ENCODE results near the gene AMOTL2.

Gene AMOTL2

DNA sequence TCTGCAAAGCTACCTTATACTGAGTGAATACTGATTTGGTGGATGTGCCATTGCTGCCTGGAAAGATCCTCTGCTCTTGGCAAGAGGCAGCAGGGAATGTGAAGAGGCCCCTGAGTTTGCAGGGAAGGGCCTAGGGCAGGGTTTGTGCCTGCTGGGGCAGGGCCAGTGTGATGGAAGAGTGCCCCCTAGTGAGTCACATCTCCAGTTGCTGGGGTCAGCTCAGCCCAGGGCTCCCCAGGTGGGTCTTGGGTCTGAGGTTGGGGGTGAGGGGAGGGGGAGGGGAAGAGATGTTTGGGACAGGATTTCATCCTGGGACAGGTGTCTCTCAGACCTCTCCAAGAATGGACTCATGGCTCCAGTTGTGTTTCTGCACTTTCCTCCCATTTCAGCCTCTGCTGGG, 4.1 kb upstream of the AMOTL2 start:
- DNase-seq, result no peak

DNA sequence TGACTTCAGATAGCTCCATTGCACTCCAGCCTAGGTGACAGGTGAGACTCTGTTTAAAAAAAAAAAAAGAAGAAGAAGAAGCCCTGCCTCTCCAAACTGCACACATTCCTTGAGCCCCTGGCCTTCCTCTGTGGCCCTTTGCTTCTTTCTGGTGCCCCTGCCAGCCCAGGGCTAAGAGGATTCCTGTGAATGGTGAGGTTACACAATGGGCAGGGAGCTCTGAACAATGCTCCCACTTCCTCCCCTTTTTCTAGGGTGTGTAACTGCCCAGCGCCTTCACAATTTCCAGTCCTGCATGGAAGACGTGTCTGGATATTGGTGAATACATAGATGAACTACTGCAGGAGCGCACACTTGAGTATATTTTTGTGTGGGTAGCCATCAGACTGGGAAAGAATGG, 3.6 kb upstream of the AMOTL2 start:
- DNase-seq, result no peak

DNA sequence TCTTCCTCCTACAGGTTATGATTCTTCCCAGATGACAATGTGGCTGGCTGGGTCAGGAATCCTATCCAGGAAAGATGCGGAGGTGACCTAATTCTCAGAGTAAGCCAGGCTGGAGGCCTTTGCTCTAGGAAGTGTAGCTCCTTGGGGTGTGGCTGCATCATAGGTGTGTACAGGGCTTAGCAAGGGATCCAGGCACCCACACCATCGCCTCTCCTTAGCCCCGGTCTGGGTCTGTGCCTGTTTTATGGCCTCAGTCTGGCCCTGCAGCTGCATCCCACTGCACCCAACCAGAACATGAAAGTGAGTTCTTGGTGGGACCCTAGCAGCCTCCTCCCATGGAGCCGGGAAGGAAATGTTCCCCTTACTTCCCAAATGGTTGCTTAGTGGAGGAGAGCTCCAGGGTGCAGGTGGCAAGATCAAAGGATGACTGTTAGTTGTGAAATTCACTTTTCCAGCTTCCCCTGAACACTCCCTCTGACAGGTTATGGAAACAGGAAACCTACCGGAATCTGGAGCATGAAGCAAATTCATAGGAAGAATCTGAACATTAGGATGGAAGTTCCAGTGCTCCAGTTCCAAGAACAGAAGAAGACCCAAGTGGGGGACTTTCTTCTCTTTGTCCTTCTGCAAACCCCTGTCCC, 2.7 kb upstream of the AMOTL2 start:
- DNase-seq, result no peak

GRCh38 chr3:134376385-134376765, 2.1 kb upstream of the AMOTL2 start:
- DNase-seq, result no peak

DNA sequence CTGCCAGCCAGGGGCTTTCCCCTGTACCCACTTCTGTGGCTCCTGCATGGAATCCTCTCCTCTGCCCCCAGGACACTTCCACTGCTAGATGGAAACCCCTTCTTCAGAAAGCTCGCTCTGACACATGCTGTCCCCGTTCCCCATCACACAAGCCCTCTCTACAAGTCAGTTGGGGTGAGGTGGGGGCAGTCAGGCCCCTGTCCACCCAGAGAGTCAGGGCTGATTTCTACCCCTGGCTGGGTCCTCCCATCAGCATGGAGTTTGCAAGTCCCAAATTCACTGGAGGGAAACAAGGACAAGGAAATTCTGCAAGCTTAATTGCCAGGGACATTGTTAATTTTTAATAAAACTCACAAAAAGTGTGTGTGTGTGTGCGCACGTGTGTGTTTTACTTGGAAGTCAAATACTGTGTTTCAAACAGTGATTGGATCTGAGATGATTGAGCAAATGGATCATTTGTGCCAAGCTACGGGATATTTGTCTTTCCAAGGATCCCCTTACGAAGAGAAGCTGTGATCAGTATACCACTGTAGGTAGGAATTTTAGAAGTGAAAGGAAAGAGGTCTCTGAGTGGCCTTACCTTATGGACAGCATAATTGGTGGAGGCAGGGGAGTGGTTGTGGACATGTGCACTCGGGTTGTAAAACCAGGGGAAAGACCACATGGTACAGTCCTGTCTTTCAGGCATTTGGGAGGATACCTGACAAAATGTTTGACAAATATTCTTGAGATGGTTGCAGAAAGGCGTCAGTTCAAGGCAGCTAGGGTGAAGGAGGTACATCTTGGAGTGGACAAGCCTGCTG, 1.5 kb upstream of the AMOTL2 start:
- no peak for DNase-seq

- DNase-seq, result no peak
Measured at GRCh38 chr3:134374791-134375581, 739 bp upstream of the AMOTL2 start.

DNA sequence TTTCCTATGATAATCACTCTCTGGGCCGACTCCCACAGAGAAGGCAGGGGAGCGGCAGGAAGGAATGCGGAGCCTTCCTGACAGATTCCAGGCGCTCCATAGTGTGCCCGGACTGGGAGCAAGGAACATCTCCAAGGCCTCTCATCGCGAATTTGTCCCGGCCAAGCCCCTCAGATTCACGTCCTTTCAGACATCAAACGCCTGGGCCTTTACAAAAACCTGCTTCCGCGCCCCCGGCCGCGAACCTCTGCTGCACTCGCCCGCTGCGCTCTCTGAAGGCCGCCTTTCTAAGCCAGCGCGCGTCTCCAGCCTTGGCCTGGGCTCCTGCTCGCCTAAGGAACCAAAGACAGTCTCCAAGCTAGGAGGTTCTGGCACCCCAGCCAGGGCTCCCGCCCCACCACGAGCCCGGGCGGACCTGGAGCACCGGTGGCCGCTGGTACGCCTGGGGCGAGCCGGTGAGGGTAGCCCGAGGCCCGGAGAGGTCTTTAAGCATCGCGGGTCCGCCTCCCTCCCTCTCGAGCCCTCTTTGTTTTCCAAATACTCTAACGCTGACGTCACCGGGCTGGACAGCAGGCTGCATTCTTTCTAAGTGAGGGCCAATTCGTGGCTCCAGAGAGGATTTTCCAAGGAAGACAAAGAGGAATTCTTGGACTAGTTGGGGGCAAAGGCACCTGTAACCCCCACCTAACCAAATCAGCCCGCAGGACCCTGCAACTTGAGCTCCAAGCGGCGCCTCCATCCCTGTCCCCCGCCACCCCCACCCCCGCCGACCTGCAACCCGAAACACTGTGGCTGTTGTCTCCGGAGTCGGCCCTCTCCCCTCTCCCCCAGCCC, 759 bp downstream of the AMOTL2 start:
- DNase-seq, result no peak

- no peak for DNase-seq
Measured at GRCh38 chr3:134372396-134373270, 1.6 kb downstream of the AMOTL2 start.

- DNase-seq, result no peak
Measured at GRCh38 chr3:134371542-134372324, 2.5 kb downstream of the AMOTL2 start.

GRCh38 chr3:134370611-134371531, 3.4 kb downstream of the AMOTL2 start:
- no peak for DNase-seq

DNA sequence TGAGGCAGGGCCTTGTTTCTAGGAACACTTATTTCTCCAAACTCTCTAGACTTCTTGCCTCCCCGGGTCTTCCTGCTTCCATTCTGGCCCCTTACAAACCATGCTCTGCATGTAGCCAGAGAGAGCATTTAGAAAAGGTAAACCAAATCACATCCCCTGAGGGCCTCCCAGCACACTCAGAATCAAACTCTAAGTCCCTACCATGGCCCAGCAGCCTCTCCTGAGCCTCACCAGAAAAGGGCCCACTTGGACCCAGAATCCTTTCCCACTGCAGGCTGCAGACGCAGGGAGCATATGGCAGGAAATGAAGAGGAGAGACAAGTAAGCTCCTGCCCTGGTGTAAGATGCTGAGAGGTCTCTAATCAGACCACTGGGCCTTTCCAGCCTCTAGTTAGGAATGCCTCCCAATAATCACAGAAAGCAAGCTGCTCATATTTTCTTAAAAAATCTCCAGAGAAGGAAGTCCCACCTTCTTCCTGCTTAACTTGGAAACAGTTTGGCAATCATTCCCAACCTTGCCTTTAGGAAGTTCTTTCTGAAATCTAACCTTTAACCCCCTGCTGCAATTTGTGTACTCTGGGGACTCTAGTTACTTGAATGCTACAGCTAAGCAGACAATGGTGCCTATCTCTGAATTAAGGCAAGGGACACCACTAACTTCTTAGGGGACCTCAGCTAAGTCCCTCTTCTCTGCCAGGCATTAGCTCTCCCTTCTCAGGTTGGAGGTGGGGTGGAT, 4.2 kb downstream of the AMOTL2 start:
- DNase-seq, result no peak

DNA sequence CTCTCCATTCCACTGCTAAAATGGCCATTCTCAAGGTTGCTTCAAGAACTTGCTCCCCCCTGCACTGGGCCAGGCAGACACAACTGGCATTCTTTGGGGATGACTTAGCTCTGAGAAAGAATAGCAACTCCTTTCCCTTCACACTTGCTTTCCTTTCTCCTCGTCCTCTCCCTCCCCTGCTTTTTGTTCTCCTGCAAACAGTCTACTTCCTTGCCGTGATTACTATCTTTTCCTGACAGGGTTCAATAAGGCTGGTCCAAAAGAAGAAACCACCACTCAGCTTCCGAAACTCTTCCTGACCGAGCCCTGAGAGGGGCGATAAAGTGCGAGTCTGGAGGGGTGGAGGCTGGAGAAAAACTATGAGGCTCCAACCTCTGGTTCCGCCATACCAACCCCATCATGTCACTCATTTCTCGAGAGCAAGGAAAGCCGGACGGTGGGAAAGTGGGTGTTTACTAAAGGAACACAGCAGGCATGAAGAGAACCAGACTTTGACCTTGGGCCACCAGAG, 5.0 kb downstream of the AMOTL2 start:
- no peak for DNase-seq

DNA sequence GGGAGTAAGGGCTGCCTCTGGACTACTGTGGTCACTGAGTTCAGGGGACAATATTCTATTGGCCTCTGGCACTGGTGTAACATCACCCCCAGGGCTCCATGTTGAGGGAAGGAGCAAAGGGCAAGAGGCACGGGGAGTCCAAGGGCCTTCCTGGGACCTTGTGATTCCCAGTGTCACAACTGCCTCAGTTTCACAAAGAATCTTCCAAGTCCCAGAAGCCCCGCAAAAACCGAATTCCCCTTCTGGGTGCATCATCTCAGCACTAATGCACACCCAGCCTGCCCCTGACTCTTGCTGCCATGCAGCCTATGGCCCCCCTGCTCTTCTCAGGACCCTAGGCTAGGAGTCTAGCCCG, 5.5 kb downstream of the AMOTL2 start:
- no peak for DNase-seq

GRCh38 chr3:134367869-134368750, 6.1 kb downstream of the AMOTL2 start:
- no peak for DNase-seq

DNA sequence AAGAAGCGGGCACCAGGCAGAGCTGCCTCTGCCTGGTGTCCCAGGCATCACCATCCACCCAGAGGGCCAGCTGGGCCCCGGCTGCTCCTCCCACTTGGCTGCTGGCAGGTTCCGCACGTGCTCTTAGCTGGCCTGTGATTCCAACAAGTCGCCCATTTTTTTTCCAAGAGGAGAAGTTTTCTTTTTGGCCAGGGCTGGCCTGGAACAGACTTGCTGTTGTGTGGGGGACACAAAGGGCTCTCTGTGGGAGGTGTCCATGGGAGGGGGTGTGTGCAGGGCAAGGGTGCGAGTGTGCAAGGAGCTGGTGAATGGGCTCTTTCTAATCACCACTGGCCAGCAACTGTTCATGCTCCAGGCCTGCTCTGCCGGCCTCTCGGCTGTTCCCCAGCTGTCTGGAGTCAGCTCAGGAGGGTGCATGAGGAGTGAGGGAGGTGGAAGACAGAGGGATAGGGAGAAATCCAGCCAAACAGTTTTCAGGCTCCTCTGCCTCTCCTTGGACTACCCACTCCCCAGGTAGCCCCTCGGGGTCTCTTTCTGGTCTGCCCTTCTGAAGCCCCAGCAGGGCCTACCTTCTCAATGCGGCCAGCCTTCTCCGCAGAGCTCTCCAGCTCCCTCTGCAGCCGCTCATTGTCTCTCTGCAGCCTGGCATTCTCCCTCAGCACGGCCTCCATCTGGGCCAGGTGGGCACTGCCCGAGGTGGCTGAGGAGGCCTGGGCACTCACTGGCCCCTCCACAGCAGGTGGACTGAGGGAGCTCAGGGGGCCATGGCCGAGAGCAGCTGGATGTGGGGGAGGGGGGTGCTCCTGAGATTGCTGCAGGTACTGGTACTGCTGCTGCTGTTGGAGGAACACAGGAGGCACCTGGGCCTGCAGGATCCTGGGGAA, 7.1 kb downstream of the AMOTL2 start:
- DNase-seq, result no peak

GRCh38 chr3:134366221-134366927, 7.9 kb downstream of the AMOTL2 start:
- DNase-seq, result no peak
